Activated effector memory CD4-positive, alpha-beta T cell treated with Interleukin-2 at 50 U/mL for 16 hours (primary cell): ENCODE measurements around the gene DOCK1.
"Not testable (repeated sequence)": the region's sequence is repeated elsewhere in the genome, so short reads cannot be mapped to it uniquely, and the experiment has no call there.

Source experiments
- DNase-seq: peaks from one replicate; pipeline ENCODE4 v3.0.0-alpha.2; 2020

DOCK1 gene

GRCh38 chr10:126926568-126926967, 21.3 kb downstream of the DOCK1 start:
- DNase-seq: no peak

DNA sequence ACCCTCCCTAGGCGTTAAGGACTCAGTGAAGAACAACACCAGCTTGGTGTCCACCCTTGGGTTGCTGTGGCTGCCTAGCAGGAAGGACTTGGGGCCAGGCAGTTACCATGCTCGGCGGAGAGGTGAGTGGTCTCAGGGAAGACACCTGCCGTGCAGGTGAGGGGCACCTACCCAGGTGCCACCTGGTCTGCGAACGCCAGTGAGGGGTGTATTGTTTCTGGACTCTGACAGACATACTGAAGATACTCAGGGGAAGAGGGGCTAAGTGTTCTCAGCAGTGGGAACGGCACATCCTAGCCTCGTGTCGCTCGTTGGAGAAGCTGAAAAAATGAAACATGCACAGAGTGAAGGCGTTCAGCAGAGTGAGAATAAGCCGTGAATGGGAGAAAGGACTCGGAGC, 22.6 kb downstream of the DOCK1 start:
- DNase-seq: no peak

GRCh38 chr10:126928274-126928673, 23.0 kb downstream of the DOCK1 start:
- DNase-seq: no peak

DNA sequence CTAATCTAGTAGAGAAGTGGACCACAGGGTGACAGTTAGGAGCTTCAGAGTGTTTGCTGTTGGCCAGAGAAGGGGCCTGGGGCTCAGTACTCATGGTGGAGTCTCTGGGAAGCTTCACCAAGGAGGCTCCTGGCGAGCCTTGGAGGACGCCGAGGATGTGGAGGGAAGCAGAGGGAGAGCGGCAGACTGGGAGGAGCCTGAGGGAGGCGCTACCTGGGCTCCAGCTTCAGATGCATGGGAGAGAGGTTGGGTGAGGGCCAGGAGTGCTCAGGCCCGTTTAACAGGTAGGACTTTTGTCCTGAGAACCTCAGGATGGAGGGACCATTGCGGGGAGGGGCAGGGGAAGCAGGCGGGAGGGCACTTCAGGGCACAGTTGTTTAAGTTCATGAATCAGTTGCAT, 24.2 kb downstream of the DOCK1 start:
- no peak for DNase-seq

DNA sequence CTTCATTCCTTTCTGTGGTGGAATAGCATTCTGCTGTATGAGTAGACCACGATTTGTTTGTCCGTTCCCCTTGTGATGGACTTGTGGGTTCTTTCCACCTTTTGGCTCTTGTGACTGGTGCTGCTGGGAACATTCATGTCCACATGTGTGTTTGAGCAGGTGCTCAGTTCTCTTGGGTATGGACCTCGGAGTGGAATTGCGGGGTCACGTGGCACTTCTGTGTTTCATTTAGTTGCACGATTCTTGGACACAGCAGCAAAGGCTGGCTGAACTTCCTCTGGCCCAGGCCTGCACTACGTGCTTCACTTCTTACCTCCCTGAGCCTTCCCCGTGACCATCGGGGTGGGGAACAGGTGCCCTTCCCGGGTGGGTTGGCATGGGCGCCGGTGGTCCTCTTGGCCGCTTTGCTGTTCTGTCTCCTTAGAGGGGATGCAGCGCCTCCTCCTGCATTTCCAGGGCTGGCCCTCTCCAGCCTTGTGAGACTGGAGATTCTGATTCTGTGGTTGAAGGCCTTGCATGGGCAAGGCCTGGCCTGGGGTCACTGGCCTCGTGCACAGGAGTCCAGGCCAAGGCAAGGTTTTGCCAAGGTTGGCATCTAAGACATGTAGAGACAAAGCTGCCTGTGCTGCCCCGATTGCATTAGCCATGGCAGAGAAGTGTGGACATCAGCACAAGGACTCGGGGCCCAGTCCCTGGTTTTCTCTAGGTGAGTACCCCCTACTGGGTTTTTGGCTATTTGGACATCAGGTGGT, 25.1 kb downstream of the DOCK1 start:
- DNase-seq: no peak

DNA sequence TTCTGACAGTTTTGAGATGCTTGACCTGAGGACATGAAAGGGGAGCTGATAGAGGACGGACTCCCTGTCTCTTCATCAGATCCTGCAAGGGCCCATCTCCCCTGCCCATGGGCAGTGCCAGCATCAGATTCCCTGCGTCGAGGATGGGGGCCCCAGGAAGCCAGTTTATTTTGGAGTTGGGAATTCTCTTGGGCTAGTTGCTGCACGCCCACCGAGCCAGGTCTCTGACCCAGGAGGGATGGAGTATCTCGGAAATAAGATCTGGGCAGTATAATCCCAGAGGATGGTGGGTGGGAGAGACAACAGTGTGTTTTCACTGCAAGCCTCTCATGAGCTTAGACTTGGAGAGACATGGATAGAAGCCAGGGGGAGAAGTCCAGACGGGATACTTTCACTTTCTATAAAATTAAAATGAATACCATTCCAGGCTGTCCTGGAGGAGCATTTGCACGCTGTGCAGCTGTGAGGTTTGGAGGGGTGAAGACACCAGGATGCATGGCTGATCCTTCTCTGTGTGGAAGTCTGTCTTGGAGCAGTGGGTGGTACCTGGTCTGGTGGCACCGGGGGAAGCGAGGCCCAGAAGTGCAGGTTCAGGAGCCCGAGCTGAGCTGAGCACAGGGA, 25.8 kb downstream of the DOCK1 start:
- DNase-seq: no peak

DNA sequence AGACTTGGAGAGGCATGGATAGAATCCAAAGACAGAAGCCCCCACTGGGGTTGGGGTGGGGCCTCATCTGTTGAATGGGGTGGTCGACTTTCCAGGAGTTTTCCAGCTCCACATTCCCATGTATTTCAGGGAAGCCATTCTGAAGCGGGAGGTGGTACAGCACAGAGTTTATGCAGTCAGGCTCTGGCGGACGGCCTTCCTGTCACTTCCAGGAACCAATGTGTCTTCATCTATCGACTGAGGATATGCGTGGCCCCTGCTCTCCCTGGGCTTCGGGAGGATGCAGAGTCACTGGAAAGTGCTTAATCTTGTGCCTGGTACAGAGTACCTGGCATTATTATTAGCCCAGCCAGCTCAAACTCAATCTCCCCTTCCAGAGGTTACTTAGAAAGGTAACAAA, 26.3 kb downstream of the DOCK1 start:
- no peak for DNase-seq

GRCh38 chr10:126932516-126932915, 27.3 kb downstream of the DOCK1 start:
- no peak for DNase-seq

- DNase-seq: no peak
These were observed 27.9 kb downstream of the DOCK1 start for GRCh38 chr10:126933116-126933515.

DNA sequence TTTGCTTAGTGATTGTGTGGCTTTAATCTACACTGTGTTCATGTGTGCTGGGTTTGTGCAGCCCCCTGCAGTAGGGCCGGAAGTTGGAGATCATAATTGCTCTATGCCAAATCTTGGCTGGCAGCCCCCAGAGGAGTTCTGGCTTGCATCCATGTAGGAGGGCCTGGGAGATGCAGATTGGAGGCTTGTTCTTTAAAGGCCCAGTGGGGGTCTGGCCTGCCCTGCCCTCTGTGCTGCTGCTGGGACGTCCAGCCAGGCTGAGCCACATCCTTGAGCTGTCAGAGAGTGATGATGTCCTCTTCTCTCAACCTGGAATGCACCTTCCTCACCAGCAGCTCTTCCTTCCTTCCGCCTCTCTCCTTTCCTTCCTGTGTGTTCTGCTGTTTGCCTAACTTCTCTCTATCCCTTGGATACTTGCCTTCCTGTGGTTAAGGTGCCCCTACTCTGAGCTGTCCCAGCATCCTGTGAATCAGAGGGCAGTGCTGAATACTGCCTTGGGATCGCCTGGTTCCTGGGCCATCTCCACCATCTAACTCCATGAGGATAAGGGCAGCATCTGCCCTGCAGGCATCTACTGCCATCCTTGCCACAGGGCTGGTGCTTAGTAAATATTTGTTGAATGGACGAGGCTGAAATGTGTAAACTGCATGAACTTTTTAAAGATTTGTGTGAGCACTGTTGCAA, 30.2 kb downstream of the DOCK1 start:
- no peak for DNase-seq

GRCh38 chr10:126937026-126937425, 31.8 kb downstream of the DOCK1 start:
- no peak for DNase-seq

GRCh38 chr10:126938121-126938520, 32.9 kb downstream of the DOCK1 start:
- DNase-seq: not testable (repeated sequence)

GRCh38 chr10:126939706-126940105, 34.5 kb downstream of the DOCK1 start:
- DNase-seq: no peak

DNA sequence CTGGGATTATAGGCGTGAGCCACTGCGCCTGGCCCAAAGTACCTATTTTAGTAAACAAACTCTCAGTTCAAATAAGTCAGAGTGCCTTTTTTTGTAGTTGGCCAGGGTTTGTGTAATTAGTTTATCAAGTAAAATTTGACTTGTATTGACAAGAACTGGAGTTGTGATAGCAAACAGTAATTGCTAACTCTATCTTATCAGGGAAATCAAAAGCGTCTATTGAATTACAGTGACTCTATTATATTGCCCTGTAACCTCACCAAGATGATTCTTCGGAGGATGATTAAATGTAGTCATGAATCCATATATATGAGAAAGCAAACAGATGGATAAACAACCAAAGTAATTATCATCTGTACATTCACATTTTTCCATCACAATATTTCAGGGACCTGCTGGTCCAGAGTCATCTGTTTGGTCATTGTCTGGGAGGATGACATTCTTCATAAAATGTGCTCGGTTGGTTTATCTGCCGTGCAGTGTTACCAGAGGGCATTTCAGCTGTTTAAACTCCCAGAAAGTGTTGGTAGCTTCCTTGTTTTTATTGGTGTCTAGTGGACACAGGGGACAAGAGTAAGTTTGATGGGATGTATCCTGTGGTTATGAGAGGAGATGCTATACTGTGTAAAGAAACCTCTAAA, 35.6 kb downstream of the DOCK1 start:
- DNase-seq: no peak

GRCh38 chr10:126944191-126944590, 39.0 kb downstream of the DOCK1 start:
- no peak for DNase-seq

- no peak for DNase-seq
These were observed 40.3 kb downstream of the DOCK1 start for GRCh38 chr10:126945351-126946030.

DNA sequence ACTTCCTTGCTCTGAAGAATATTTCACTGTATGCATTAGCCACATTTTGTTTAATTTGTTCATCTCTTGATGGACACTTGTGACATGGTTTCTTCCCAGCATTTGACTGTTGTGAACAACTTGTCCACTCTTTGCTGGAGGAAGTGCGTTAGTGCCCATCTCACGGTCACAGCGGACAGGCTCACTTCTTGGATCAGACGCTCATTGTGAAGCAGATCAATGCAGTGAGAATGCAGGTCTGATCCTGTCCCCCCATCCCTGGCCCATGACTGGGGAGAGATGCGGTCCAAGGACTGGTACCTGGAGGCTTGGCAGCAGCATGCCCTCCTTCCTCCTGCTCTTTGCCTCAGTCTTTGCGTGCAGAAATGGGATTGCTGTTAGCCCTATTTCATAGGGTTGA, 41.5 kb downstream of the DOCK1 start:
- DNase-seq: no peak

GRCh38 chr10:126948355-126949160, 43.3 kb downstream of the DOCK1 start:
- DNase-seq: no peak

DNA sequence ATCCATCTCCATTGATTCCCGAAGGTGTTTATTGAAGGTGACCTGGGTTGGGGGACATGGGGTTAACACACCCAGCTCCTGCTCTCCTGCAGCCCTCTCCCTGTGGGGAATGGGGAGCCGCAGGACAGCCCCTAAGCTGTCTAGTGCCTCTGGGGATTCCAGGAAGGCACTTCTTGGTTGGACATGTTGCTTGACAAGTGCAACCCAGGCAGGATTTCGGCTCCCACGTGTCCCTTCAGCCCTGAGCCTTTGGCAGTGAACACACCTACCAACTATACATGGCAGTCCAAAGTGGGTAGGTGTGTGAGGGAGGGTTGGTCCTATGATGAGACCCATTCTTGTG, 43.9 kb downstream of the DOCK1 start:
- no peak for DNase-seq

DNA sequence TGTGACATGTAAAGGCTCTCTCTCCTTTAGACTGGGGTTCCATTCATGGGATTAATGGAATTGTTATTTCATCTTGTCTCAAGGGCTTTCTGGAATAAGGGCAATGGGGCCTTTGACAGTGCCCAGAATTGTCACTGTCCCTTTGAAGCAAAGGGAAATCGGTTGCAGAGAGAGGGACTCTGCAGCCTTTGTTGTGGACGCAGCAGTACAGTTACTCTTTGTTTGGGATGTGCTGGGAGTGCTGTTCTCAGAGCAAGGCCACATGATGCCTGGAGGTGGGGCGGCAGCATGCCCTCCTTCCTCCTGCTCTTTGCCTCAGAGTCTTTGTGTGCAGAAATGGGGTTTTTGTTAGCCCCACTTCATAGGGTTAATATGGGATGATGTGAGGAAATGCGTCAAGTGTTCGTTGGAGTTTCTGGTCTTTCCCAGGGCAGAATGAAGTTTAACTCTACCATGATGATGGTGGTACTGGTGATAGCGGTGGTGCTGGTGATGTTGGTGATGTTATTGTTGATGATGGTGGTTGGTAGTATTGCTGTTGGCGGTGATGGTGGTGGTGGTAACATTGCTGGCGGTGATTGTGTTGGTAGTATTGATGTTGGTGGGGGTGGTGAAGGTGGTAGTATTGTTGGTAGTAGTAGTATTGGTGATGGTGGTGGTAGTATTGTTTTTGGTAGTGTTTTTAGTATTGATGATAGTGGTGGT, 45.3 kb downstream of the DOCK1 start:
- DNase-seq: no peak

DNA sequence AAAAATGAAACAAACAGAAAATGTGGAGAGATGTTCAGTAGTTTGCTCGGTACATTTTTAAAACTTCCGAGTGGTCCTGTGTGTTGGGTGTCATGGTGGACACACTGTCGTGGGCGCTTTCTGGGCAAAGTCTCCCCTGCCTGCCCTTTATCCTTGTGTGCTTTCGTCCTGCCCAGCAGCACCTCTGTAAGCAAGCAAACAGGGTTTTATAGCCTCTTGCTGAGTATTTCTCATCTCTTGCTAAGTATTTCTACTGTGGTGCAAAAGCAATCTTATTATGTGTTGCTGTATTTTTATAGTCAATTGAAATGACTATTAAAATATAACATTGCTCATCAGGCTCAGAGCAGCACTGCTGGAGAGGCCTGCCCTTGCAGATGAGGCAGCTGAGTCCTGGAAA, 48.7 kb downstream of the DOCK1 start:
- DNase-seq: no peak

DNA sequence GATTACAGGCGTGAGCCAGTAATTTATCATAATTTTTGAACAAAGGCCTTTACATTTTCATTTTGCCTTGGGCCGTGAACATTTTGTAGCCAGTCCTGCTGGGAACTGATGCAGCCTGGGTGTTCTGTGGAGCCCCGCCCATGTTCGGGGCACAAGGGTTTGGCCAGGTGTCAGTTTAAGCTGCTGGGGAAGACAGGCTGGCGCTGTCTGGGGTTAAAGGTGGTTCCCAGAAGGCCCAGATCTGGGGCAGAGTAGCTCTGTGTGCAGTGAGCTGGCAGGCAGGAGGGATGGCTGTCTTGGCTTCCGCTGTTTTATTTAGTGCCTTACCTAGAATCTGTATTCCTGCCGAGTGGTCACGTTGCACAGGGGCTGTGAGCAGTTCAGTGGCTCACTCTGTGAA, 50.2 kb downstream of the DOCK1 start:
- no peak for DNase-seq
